MM.1S (cell line): ENCODE data around the gene ULK4.

Experiments used
- CTCF ChIP-seq: fragments of 300-600 bp; sonication (generic); IDR thresholded peaks from 2 replicates; pipeline ENCODE4 v1.5.1; 2016; ENCODE audit warnings: antibody characterized with exemption, low read length, mixed read lengths
- EZH2 ChIP-seq: fragments of 300-600 bp; sonication (generic); optimal IDR thresholded peaks from 2 replicates; pipeline ENCODE3; 2017; ENCODE audit warnings: low read depth, mild to moderate bottlenecking, antibody characterized with exemption, low read length, mixed read lengths

GRCh38 chr3:41249318-41249717 is 712.6 kb downstream of the ULK4 start:
- TF ChIP-seq CTCF (no peak), EZH2 (no peak)
